Fibroblast of villous mesenchyme (primary cell): ENCODE results near the gene TTF2. TPM values are rescaled to one million over a fixed set of nuclear protein-coding genes. Genes with fewer than 3 reads are reported as not detected.

Experiments
- DNase-seq: peaks from one replicate; pipeline ENCODE4 v3.0.0-alpha.2; 2010; ENCODE audit warnings: low read depth
- H3K4me3 ChIP-seq: 2 replicates; pipeline ENCODE4 v1.5.1; 2011; ENCODE audit warnings: low read depth, mild to moderate bottlenecking, low read length
- CTCF ChIP-seq: IDR thresholded peaks from 2 replicates; pipeline ENCODE4 v1.5.1; 2012; ENCODE audit warnings: low read depth, mild to moderate bottlenecking, low read length; ENCODE audit not compliant: insufficient read depth
- total RNA-seq: library from RNA; depleted of rRNA; stranded (reverse); fragments of >200 nt; gene quantifications from 2 replicates; pipeline ENCODE4 v1.2.3, GENCODE V29; 2012

TTF2 gene
- total RNA-seq, 1 donor, result 21.2 TPM

GRCh38 chr1:117038236-117038635, 21.9 kb upstream of the TTF2 start:
- no peak overlapping the region for H3K4me3 ChIP-seq
- DNase-seq, result no peak
- TF ChIP-seq CTCF, result no peak

- DNase-seq, result no peak
- no peak overlapping the region for H3K4me3 ChIP-seq
- TF ChIP-seq CTCF, result no peak
Measured at GRCh38 chr1:117044217-117044616, 15.9 kb upstream of the TTF2 start.

- H3K4me3 ChIP-seq, result no peak overlapping the region
- TF ChIP-seq CTCF, result no peak
- no peak for DNase-seq
Measured at GRCh38 chr1:117045644-117046043, 14.5 kb upstream of the TTF2 start.

- H3K4me3 ChIP-seq, result no peak overlapping the region
- DNase-seq, result no peak
Measured at GRCh38 chr1:117046781-117047180, 13.3 kb upstream of the TTF2 start.

GRCh38 chr1:117047271-117047670, 12.9 kb upstream of the TTF2 start:
- DNase-seq, result no peak
- no peak for TF ChIP-seq CTCF
- no peak overlapping the region for H3K4me3 ChIP-seq

More at GRCh38 chr1:117046781-117047180, 13.3 kb upstream of the TTF2 start:
- TF ChIP-seq CTCF, result no peak

- TF ChIP-seq CTCF, result no peak
- no peak for DNase-seq
Measured at GRCh38 chr1:117049857-117050256, 10.3 kb upstream of the TTF2 start.

More at GRCh38 chr1:117049857-117050256, 10.3 kb upstream of the TTF2 start:
- no peak overlapping the region for H3K4me3 ChIP-seq
